GM21619 (cell line): ENCODE data around the gene SRMS.

Experiments
- ATAC-seq: cut with Tn5 transposase; IDR thresholded peaks from one replicate; pipeline ENCODE4 v1.9.1; 2021; ENCODE audit not compliant: unreplicated experiment

Gene SRMS

GRCh38 chr20:63547725-63548480 is at the start of gene SRMS:
TSS of gene SRMS (minus strand) at chr20:63547749. CDS start at chr20:63547463, 286 bp downstream.
- no peak for ATAC-seq

GRCh38 chr20:63596423-63596822 is 48.9 kb upstream of the SRMS start:
- ATAC-seq = no peak

GRCh38 chr20:63595416-63596127 is 48.0 kb upstream of the SRMS start:
- no peak for ATAC-seq

GRCh38 chr20:63594043-63594561 is 46.6 kb upstream of the SRMS start:
- no peak for ATAC-seq

GRCh38 chr20:63592661-63593060 is 45.1 kb upstream of the SRMS start:
- no peak for ATAC-seq

- no peak for ATAC-seq
Measured at GRCh38 chr20:63591786-63592355, 44.3 kb upstream of the SRMS start.

GRCh38 chr20:63591147-63591533 is 43.6 kb upstream of the SRMS start:
- ATAC-seq = no peak

- ATAC-seq = no peak
Measured at GRCh38 chr20:63590218-63591146, 42.9 kb upstream of the SRMS start.

GRCh38 chr20:63589261-63590217 is 42.0 kb upstream of the SRMS start:
- no peak for ATAC-seq

GRCh38 chr20:63588641-63589041 is 41.1 kb upstream of the SRMS start:
- no peak for ATAC-seq

GRCh38 chr20:63587776-63588591 is 40.4 kb upstream of the SRMS start:
- ATAC-seq = no peak

GRCh38 chr20:63587256-63587655 is 39.7 kb upstream of the SRMS start:
- ATAC-seq = no peak

- ATAC-seq = no peak
Measured at GRCh38 chr20:63586797-63587196, 39.2 kb upstream of the SRMS start.

GRCh38 chr20:63585616-63586565 is 38.3 kb upstream of the SRMS start:
- ATAC-seq = no peak

GRCh38 chr20:63582382-63583063 is 35.0 kb upstream of the SRMS start:
- no peak for ATAC-seq

- no peak for ATAC-seq
Measured at GRCh38 chr20:63580796-63581461, 33.4 kb upstream of the SRMS start.
